RWPE2 (cell line): Measurements from ENCODE around the gene METTL15.

Experiments used
- ATAC-seq: fragments of 200-7000 bp; cut with Tn5 transposase; 3 replicates; pipeline ENCODE4 v1.9.1; 2021; ENCODE audit warnings: low read depth
- DNase-seq: peaks from one replicate; pipeline ENCODE4 v3.0.0-alpha.2; 2020; ENCODE audit warnings: low spot score
- H3K27ac ChIP-seq: fragments of 450-650 bp; 2 replicates; pipeline ENCODE4 v1.5.1; 2017; ENCODE audit warnings: mild to moderate bottlenecking; ENCODE audit not compliant: poor library complexity, severe bottlenecking
- H3K27me3 ChIP-seq: fragments of 250-450 bp; sonication (Bioruptor Pico); 2 replicates; pipeline ENCODE4 v1.5.1; 2021; ENCODE audit warnings: mild to moderate bottlenecking, moderate library complexity; ENCODE audit not compliant: insufficient read depth, poor library complexity, severe bottlenecking
- H3K36me3 ChIP-seq: fragments of 250-450 bp; sonication (Bioruptor Pico); 2 replicates; pipeline ENCODE4 v1.5.1; 2020; ENCODE audit warnings: low read depth, mild to moderate bottlenecking, moderate library complexity
- H3K4me1 ChIP-seq: fragments of 250-450 bp; sonication (Bioruptor Pico); 2 replicates; pipeline ENCODE4 v1.5.1; 2021; ENCODE audit warnings: mild to moderate bottlenecking, moderate library complexity; ENCODE audit not compliant: insufficient read depth, poor library complexity, severe bottlenecking
- H3K4me3 ChIP-seq: fragments of 250-450 bp; sonication (Bioruptor Pico); 2 replicates; pipeline ENCODE4 v1.5.1; 2021; ENCODE audit warnings: mild to moderate bottlenecking, moderate library complexity; ENCODE audit not compliant: severe bottlenecking
- H3K9me3 ChIP-seq: fragments of 250-450 bp; sonication (Bioruptor Pico); 2 replicates; pipeline ENCODE4 v1.5.1; 2021; ENCODE audit warnings: mild to moderate bottlenecking, moderate library complexity; ENCODE audit not compliant: severe bottlenecking
- TF ChIP-seq, protein P1 (sequence below): fragments of 450-650 bp; IDR thresholded peaks from one replicate; pipeline ENCODE4 v1.5.1; 2017; ENCODE audit warnings: mild to moderate bottlenecking, moderate library complexity; ENCODE audit not compliant: poor library complexity, severe bottlenecking

The METTL15 gene

DNA sequence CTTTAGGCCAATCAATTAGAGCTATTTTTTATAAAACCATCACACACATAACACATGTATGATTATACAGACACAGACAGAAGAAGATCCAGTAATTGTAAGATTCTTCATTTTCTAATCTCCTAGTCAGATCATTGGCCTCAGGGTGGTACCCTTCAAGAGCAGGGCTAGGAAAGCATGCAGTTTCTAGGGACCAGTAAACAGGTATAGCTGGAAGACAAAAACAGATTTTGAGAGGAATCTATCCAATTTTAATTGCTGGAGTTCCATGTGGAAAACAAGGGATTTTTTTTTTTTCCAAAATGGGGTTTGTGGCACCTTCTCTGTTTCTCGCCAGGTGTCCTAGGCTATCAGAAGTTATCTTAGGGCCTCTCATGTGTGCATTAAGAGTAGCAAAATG lies 29.6 kb downstream of the METTL15 start:
- H3K27me3 ChIP-seq = no peaks in the 10 kb centered on the region
- no peak for ATAC-seq
- no peak for DNase-seq
- peaks cover 25% of the 10 kb centered on the region for H3K4me1 ChIP-seq
- H3K36me3 ChIP-seq = peaks cover 28% of the 10 kb centered on the region
- H3K9me3 ChIP-seq = peaks cover 4% of the 10 kb centered on the region
- no peak overlapping the region for H3K4me3 ChIP-seq
- H3K27ac ChIP-seq = no peak overlapping the region
- TF ChIP-seq, protein P1, sequence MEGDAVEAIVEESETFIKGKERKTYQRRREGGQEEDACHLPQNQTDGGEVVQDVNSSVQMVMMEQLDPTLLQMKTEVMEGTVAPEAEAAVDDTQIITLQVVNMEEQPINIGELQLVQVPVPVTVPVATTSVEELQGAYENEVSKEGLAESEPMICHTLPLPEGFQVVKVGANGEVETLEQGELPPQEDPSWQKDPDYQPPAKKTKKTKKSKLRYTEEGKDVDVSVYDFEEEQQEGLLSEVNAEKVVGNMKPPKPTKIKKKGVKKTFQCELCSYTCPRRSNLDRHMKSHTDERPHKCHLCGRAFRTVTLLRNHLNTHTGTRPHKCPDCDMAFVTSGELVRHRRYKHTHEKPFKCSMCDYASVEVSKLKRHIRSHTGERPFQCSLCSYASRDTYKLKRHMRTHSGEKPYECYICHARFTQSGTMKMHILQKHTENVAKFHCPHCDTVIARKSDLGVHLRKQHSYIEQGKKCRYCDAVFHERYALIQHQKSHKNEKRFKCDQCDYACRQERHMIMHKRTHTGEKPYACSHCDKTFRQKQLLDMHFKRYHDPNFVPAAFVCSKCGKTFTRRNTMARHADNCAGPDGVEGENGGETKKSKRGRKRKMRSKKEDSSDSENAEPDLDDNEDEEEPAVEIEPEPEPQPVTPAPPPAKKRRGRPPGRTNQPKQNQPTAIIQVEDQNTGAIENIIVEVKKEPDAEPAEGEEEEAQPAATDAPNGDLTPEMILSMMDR = no peak

DNA sequence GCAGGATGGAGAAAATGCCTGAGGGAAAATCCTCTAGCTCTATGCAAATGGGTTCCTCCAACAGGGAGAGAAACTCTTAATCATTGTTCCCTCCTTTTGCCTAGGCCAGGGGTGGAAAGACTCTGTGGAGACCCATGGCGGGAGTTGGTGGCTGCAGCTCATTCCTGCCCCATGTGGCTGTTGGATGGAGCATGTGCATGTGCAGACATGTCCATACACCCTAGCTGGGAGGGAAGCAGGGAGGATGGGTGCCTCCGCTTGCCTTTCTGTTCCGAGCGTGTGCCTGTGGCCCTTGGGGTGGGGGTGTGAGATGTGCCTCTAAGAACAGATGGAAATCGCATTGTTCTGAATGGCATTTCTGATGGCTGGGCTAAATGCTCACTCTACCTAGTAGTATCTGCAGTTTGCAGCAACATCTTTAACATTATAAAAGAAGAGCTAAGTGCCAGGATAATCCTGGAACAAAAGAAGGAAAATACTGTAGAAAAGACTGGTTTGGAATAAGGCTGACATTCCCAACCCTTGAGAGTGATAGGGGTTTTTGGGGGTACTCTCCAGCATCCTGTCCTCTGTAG lies 31.7 kb downstream of the METTL15 start:
- peaks cover 25% of the 10 kb centered on the region for H3K4me1 ChIP-seq
- H3K36me3 ChIP-seq = peaks cover 23% of the 10 kb centered on the region
- H3K27me3 ChIP-seq = no peaks in the 10 kb centered on the region
- no peak for ATAC-seq
- DNase-seq = no peak
- no peak overlapping the region for H3K4me3 ChIP-seq
- peaks cover 4% of the 10 kb centered on the region for H3K9me3 ChIP-seq
- H3K27ac ChIP-seq = peak overlapping the region; percentile 87
- TF ChIP-seq, protein P1 = no peak

DNA sequence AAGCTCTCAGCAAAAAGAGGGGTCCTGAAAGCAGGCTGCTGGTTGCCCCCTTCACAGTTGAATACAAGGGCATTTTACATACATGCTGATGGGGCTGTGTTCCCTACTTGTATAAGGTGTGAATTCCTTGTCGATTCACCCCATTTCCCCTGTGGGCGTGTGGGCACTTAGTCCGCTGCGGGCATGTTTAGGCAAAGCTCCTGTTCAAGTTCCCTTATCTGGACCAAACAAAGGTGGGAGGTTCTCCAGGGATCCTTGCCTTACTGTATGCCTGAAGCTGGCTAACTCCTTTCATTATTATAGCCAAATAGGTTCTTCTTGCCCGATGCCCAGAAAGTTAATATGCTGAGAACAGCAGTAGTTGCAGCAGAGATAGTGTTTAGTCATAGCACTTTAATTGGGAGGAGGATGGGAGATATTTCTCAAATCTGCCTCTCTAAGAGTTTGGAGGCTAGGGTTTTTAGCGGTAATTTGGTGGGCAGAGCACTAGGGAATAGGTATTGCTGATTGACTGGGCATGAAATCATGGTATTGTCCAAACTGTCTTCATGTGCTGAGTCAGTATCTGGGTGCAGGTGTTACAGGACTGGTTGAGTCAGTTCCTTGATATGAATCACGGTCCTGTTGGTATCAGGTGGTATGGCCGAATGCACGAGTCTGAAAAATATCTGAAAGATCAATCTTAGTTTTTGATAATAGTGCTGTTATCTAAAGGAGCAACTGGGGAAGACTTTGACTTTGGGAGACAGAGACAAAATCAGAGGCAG lies 32.7 kb downstream of the METTL15 start:
- peak overlapping the region; percentile 87 for H3K27ac ChIP-seq
- no peaks in the 10 kb centered on the region for H3K27me3 ChIP-seq
- peaks cover 32% of the 10 kb centered on the region for H3K4me1 ChIP-seq
- peak; percentile 95 for ATAC-seq
- DNase-seq = peak; percentile 72
- no peak overlapping the region for H3K4me3 ChIP-seq
- H3K36me3 ChIP-seq = peaks cover 14% of the 10 kb centered on the region
- TF ChIP-seq, protein P1 = no peak
- peaks cover 3% of the 10 kb centered on the region for H3K9me3 ChIP-seq

DNA sequence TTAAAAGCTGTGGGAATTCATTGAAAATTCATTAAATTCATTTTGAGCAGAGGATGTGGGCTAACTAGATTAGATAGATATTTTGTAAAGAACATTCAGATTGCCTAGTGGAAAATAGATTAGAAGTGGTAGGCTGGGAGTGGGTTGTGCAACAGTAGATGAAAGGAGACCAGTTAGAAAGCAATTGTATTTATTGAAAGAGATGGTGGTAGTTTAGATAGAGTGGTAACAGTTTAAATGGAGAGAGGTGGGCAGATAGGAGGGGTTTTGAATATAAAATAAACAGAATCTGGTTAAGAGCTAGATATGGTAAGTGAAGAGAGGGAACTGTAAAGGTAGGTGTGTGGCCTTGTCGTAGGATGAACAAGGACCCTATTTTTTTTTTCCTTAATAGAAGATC lies 34.5 kb downstream of the METTL15 start:
- TF ChIP-seq, protein P1 = no peak
- ATAC-seq (no peak), DNase-seq (no peak)
- Histone ChIP-seq H3K36me3 (peaks cover 10% of the 10 kb centered on the region; the same call in 1 of the 2 replicates), H3K9me3 (no peaks in the 10 kb centered on the region), H3K27ac (no peak overlapping the region), H3K4me3 (no peak overlapping the region), H3K4me1 (peaks cover 42% of the 10 kb centered on the region), H3K27me3 (no peaks in the 10 kb centered on the region)

DNA sequence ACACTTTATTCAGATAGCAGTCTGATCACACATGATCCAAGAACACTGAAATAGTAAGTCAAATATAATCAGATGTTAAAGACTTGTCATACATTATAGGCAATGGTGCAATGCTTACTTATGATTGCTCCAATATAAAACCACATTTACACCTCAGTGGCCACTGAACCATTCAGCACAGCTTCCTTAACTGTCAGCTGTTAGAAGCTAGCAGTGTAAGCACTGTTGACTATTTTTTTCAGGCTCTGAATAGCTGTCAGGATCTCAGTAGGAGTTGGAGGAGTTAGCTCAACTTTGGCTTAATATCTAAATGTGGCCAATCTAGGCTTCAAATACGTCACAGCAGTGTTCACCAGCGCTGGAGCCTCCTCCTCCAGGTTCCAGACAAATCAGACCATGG lies 36.6 kb downstream of the METTL15 start:
- DNase-seq (no peak), ATAC-seq (no peak)
- no peak overlapping the region for H3K4me3 ChIP-seq
- H3K27ac ChIP-seq = peak overlapping the region; percentile 51
- no peaks in the 10 kb centered on the region for H3K9me3 ChIP-seq
- peaks cover 36% of the 10 kb centered on the region for H3K4me1 ChIP-seq
- TF ChIP-seq, protein P1 = no peak
- H3K36me3 ChIP-seq = no peaks in the 10 kb centered on the region
- no peaks in the 10 kb centered on the region for H3K27me3 ChIP-seq
